B cell (primary cell): ENCODE measurements around the gene LTO1. TPM values are rescaled to one million over a fixed set of nuclear protein-coding genes. Genes with fewer than 3 reads are reported as not detected.
A peak's percentile ranks its signal among the peaks of the same experiment; 100 is the strongest.

Experiments used
- ATAC-seq: fragments of 200-7000 bp; cut with Tn5 transposase; one replicate; pipeline ENCODE4 v1.10.0; 2021; ENCODE audit warnings: low read depth, mild to moderate bottlenecking, moderate number of reproducible peaks, moderate library complexity
- CTCF ChIA-PET: fragments of 350-600 bp; sonication (Branson Sonifier 250); formaldehyde crosslinking; loops from one replicate; lab custom pipeline; 2021; ENCODE audit warnings: antibody characterized with exemption, inconsistent platforms; lab: Charles Lee
- POLR2A ChIA-PET: fragments of 350-600 bp; sonication (Branson Sonifier 250); formaldehyde crosslinking; loops from one replicate; lab custom pipeline; 2021; ENCODE audit warnings: antibody characterized with exemption; lab: Charles Lee
- DNase-seq: peaks from one replicate; pipeline ENCODE4 v3.0.0; 2013
- H2AFZ ChIP-seq: 2 replicates; pipeline ENCODE4 v1.6.1; 2012; ENCODE audit warnings: mild to moderate bottlenecking, low read depth, low read length; ENCODE audit not compliant: insufficient read depth, poor library complexity, severe bottlenecking
- H3K27ac ChIP-seq, 2 donors: 1 replicate in 1 of 2; 2 replicates in 1 of 2; pipeline ENCODE4 v1.5.1; 2012 to 2013; ENCODE audit warnings: low read length in 2 of 2, mild to moderate bottlenecking in 2 of 2, moderate library complexity in 1 of 2
- H3K27me3 ChIP-seq, 4 experiments: fragments of 200-600 bp in 1 of 4; sonication (generic) in 1 of 4; replicated peaks in 1 of 4; 1 replicate in 2 of 4; 2 replicates in 2 of 4; pipeline versions ENCODE4 v1.6.1 to v1.7.0; 2013 to 2016; ENCODE audit warnings: low read length in 3 of 4, mild to moderate bottlenecking in 2 of 4, mixed read lengths in 1 of 4, moderate library complexity in 1 of 4; ENCODE audit not compliant: insufficient read depth in 4 of 4, control insufficient read depth in 3 of 4; ENCODE audit errors: control extremely low read depth in 1 of 4
- H3K36me3 ChIP-seq, 2 experiments: replicated peaks in 1 of 2; 1 replicate in 1 of 2; 2 replicates in 1 of 2; pipeline versions ENCODE4 v1.6.1 to v1.7.1; 2013; ENCODE audit warnings: low read length in 1 of 2; ENCODE audit not compliant: insufficient read depth in 2 of 2, control insufficient read depth in 1 of 2; ENCODE audit errors: control extremely low read depth in 1 of 2, extremely low read depth in 1 of 2
- H3K4me1 ChIP-seq, 2 donors: fragments of 200-600 bp in 1 of 2; sonication (generic) in 1 of 2; 1 replicate in 1 of 2; 2 replicates in 1 of 2; pipeline versions ENCODE4 v1.5.1 to v1.6.1; 2013 to 2017; ENCODE audit warnings: low read length in 2 of 2; ENCODE audit not compliant: control insufficient read depth in 2 of 2, insufficient read depth in 2 of 2
- H3K4me2 ChIP-seq: replicated peaks from 2 replicates; pipeline ENCODE3; 2012; ENCODE audit warnings: mild to moderate bottlenecking, low read depth, low read length; ENCODE audit not compliant: poor library complexity, severe bottlenecking
- H3K4me3 ChIP-seq, 5 experiments: fragments of 200-600 bp in 1 of 5; sonication (generic) in 1 of 5; 1 replicate in 3 of 5; 2 replicates in 2 of 5; pipeline versions ENCODE4 v1.5.1 to v1.7.0; 2011 to 2016; ENCODE audit warnings: low read length in 4 of 5, mild to moderate bottlenecking in 4 of 5, low read depth in 2 of 5, control low read depth in 1 of 5, moderate library complexity in 1 of 5; ENCODE audit not compliant: insufficient read depth in 1 of 5; ENCODE audit errors: control extremely low read depth in 1 of 5, extremely low read depth in 1 of 5
- H3K79me2 ChIP-seq: fragments of 200-600 bp; sonication (generic); one replicate; pipeline ENCODE4 v1.6.0; 2016; ENCODE audit warnings: low read length; ENCODE audit not compliant: control insufficient read depth, insufficient read depth
- H3K9ac ChIP-seq: fragments of 200-600 bp; sonication (generic); 2 replicates; pipeline ENCODE4 v1.6.1; 2017; ENCODE audit warnings: mild to moderate bottlenecking, low read length, moderate library complexity
- H3K9me3 ChIP-seq, 3 donors: one replicate each; pipeline versions ENCODE4 v1.6.1 to v1.7.1; 2013; ENCODE audit warnings: low read length in 2 of 3; ENCODE audit not compliant: control insufficient read depth in 2 of 3, insufficient read depth in 1 of 3; ENCODE audit errors: control extremely low read depth in 1 of 3
- H4K20me1 ChIP-seq: 2 replicates; pipeline ENCODE4 v1.6.0; 2012; ENCODE audit warnings: mild to moderate bottlenecking, low read length; ENCODE audit not compliant: insufficient read depth, control insufficient read depth, poor library complexity, severe bottlenecking
- H3K27ac Mint-ChIP-seq: one replicate; pipeline ENCODE4 v1.8.0; 2021; ENCODE audit warnings: mixed read lengths
- H3K27me3 Mint-ChIP-seq: one replicate; pipeline ENCODE4 v1.8.0; 2021; ENCODE audit warnings: mixed read lengths
- H3K4me1 Mint-ChIP-seq: one replicate; pipeline ENCODE4 v1.8.0; 2021; ENCODE audit warnings: mixed read lengths
- H3K4me3 Mint-ChIP-seq: one replicate; pipeline ENCODE4 v1.8.0; 2021; ENCODE audit warnings: mixed read lengths
- H3K9me3 Mint-ChIP-seq: one replicate; pipeline ENCODE4 v1.8.0; 2022; ENCODE audit warnings: mixed read lengths; ENCODE audit not compliant: insufficient read depth
- CTCF ChIP-seq: fragments of 200-600 bp; IDR thresholded peaks from one replicate; pipeline ENCODE4 v1.8.0; 2022; ENCODE audit warnings: antibody characterized with exemption, mild to moderate bottlenecking
- EZH2 ChIP-seq: IDR thresholded peaks from 2 replicates; pipeline ENCODE4 v1.6.1; 2012; ENCODE audit warnings: borderline replicate concordance, low read depth, mild to moderate bottlenecking, moderate library complexity, low read length; ENCODE audit not compliant: insufficient read depth, poor library complexity, severe bottlenecking
- WGBS: methylation state at CpG from one replicate; pipeline ENCODE4 v1.1.5; 2013; ENCODE audit warnings: missing lambda C conversion rate; ENCODE audit not compliant: insufficient coverage; 5-methylcytosine and 5-hydroxymethylcytosine counted together
- intact Hi-C: fragments of 100-400 bp; cut with micrococcal nuclease; formaldehyde crosslinking; loops from one replicate; pipeline ENCODE4 v1.10.0; 2022
- polyA plus RNA-seq: library from polyadenylated mRNA; depleted of rRNA; stranded (reverse); fragments of >200 nt; gene quantifications from 2 replicates; pipeline ENCODE4 v1.2.3, GENCODE V29; 2012
- total RNA-seq, 2 donors: library from RNA; stranded (reverse); fragments of 120-200 nt in 1 of 2; gene quantifications; 1 replicate in 1 of 2; 2 replicates in 1 of 2; pipeline versions ENCODE4 v1.2.3 to v1.2.4, GENCODE V29; 2013 to 2022

The LTO1 gene
- total and polyA plus RNA-seq, 2 donors (not counting 1 experiment from before 2014, with no cell fraction given) = 44.4 to 68.8 TPM

GRCh38 chr11:69637941-69638871, 36.9 kb downstream of the LTO1 start:
- intact Hi-C loops = no loop called here
- Histone ChIP-seq H3K9me3 (peaks cover 0 to 26% (median 0%) of the 10 kb centered on the region in 3 donors), H3K36me3 (no peaks in the 10 kb centered on the region), H3K9ac (peak overlapping the region; percentile 37), H3K79me2 (no peaks in the 10 kb centered on the region), H3K27ac (no peak overlapping the region), H3K4me2 (peak overlapping the region; percentile 78), H3K4me1 (peaks cover 43 to 51% of the 10 kb centered on the region in 2 donors), H2AFZ (peak overlapping the region; percentile 30), H3K4me3 (peak overlapping the region in 4 of 5 experiments; percentile 1 to 36 (median 20)), H3K27me3 (peaks cover 0 to 52% (median 36%) of the 10 kb centered on the region in 4 experiments), H4K20me1 (no peaks in the 10 kb centered on the region)
- Mint-ChIP-seq H3K27me3 (peaks cover 44% of the 10 kb centered on the region), H3K27ac (no peak overlapping the region), H3K4me1 (peaks cover 37% of the 10 kb centered on the region), H3K9me3 (no peaks in the 10 kb centered on the region), H3K4me3 (peak overlapping the region; percentile 78)
- 3% methylated on average over 74 of the region's 78 CpGs for WGBS
- no peak for TF ChIP-seq CTCF
- peak; percentile 62 for TF ChIP-seq EZH2
- no peak for ATAC-seq
- CTCF ChIA-PET = interaction anchor here (1.0 to 1.2 kb wide), 2 partner anchors 33 to 340 kb away, joined by 3 read pairs; no protein-coding TSS in a partner anchor
- peak; percentile 53 for DNase-seq
- POLR2A ChIA-PET = no interaction called here
